CD4-positive, alpha-beta T cell treated with Interleukin-12 subunit alpha and Interleukin-12 subunit beta, for 1 hour (primary cell): ENCODE data around the gene GRIN2D.
"Not testable (repeated sequence)": the region's sequence is repeated elsewhere in the genome, so short reads cannot be mapped to it uniquely, and the experiment has no call there.

Experiments used
- DNase-seq: peaks from one replicate; pipeline ENCODE4 v3.0.0-alpha.2; 2020

Gene GRIN2D

GRCh38 chr19:48372904-48373303, 20.6 kb upstream of the GRIN2D start:
- no peak for DNase-seq

- DNase-seq = no peak
Measured at GRCh38 chr19:48373567-48373966, 19.9 kb upstream of the GRIN2D start.

- DNase-seq = no peak
Measured at GRCh38 chr19:48378194-48378570, 15.3 kb upstream of the GRIN2D start.

- no peak for DNase-seq
Measured at GRCh38 chr19:48379058-48379457, 14.4 kb upstream of the GRIN2D start.

- no peak for DNase-seq
Measured at GRCh38 chr19:48381178-48381950, 12.1 kb upstream of the GRIN2D start.

- no peak for DNase-seq
Measured at GRCh38 chr19:48382286-48382685, 11.2 kb upstream of the GRIN2D start.

- DNase-seq = no peak
Measured at GRCh38 chr19:48385461-48386087, 7.9 kb upstream of the GRIN2D start.

GRCh38 chr19:48386981-48387380, 6.5 kb upstream of the GRIN2D start:
- no peak for DNase-seq

GRCh38 chr19:48390188-48391099, 3.0 kb upstream of the GRIN2D start:
- peak; percentile 70 for DNase-seq

GRCh38 chr19:48391100-48392005, 2.1 kb upstream of the GRIN2D start, which contains the start of gene KDELR1:
Gene KDELR1, minus strand, starts transcription at chr19:48391551. Its CDS starts 193 bp downstream, at chr19:48391358.
- DNase-seq = peak; percentile 77

- not testable (repeated sequence) for DNase-seq
Measured at GRCh38 chr19:48392006-48392344, 1.5 kb upstream of the GRIN2D start.

GRCh38 chr19:48392860-48393558, 459 bp upstream of the GRIN2D start:
- no peak for DNase-seq

- no peak for DNase-seq
Measured at GRCh38 chr19:48394331-48395169, 1.1 kb downstream of the GRIN2D start.

GRCh38 chr19:48395170-48395455, 1.6 kb downstream of the GRIN2D start:
- no peak for DNase-seq

- no peak for DNase-seq
Measured at GRCh38 chr19:48395499-48395898, 2.0 kb downstream of the GRIN2D start.

GRCh38 chr19:48396016-48396823, 2.8 kb downstream of the GRIN2D start:
- DNase-seq = no peak

GRCh38 chr19:48396824-48397176, 3.3 kb downstream of the GRIN2D start:
- DNase-seq = no peak

- no peak for DNase-seq
Measured at GRCh38 chr19:48397263-48398101, 4.0 kb downstream of the GRIN2D start.

- no peak for DNase-seq
Measured at GRCh38 chr19:48398102-48398374, 4.6 kb downstream of the GRIN2D start.
